HCT116 (cell line): ENCODE measurements around the gene BTBD2. TPM values are rescaled to one million over a fixed set of nuclear protein-coding genes. Genes with fewer than 3 reads are reported as not detected.

Experiments
- ATAC-seq: fragments of 200-7000 bp; cut with Tn5 transposase; 2 replicates; pipeline ENCODE4 v1.9.1; 2020; ENCODE audit warnings: mild to moderate bottlenecking, moderate library complexity
- BruUV-seq: library from RNA; stranded (reverse); fragments of 400-500 nt; replicated peaks from 2 replicates; lab custom pipeline; 2021; lab: Mats Ljungman, UMichigan
- CTCF ChIA-PET: fragments of 300-600 bp; sonication (Branson Sonifier 250); formaldehyde crosslinking; loops from one replicate; lab custom pipeline; 2021; ENCODE audit warnings: antibody characterized with exemption; lab: Charles Lee
- POLR2A ChIA-PET: fragments of 300-600, 350-600 bp; sonication (Branson Sonifier 250); formaldehyde crosslinking; loops from one replicate; lab custom pipeline; 2021; ENCODE audit warnings: antibody characterized with exemption; lab: Charles Lee
- RAD21 ChIA-PET, 2 experiments: fragments of 300-600 bp; sonication (Branson Sonifier 250); formaldehyde crosslinking; loops; one replicate each; lab custom pipeline; 2023; ENCODE audit warnings: low total read pairs in 2 of 2; ENCODE audit not compliant: uncharacterized antibody in 2 of 2, unreplicated experiment in 2 of 2, low non-redundant PET in 1 of 2; lab: Charles Lee
- DNase-seq: peaks from one replicate; pipeline ENCODE4 v3.0.0-alpha.2; 2010; ENCODE audit warnings: low read depth, low spot score
- H2AFZ ChIP-seq: fragments of 200-600 bp; shearing (Covaris generic), sonication (generic); 2 replicates; pipeline ENCODE4 v1.6.1; 2017; ENCODE audit warnings: low read depth, mixed run types, mixed read lengths, antibody characterized with exemption, low read length; ENCODE audit not compliant: poor library complexity, severe bottlenecking
- H3K27ac ChIP-seq: 2 replicates; pipeline ENCODE4 v1.5.1; 2012; ENCODE audit warnings: low read depth, low read length
- H3K27me3 ChIP-seq: fragments of 200-600 bp; sonication (generic); 2 replicates; pipeline ENCODE4 v1.6.1; 2016; ENCODE audit warnings: mixed run types, low read length, mixed read lengths; ENCODE audit not compliant: insufficient read depth
- H3K36me3 ChIP-seq, 2 experiments: fragments of 200-500 bp in 1 of 2; fragments of 200-600 bp in 1 of 2; sonication (Bioruptor generic) in 1 of 2; sonication (generic) in 1 of 2; 2 replicates each; pipeline versions ENCODE4 v1.5.1 to v1.6.1; 2014 to 2016; ENCODE audit warnings: low read length in 2 of 2, inconsistent platforms in 1 of 2, mixed read lengths in 1 of 2, mixed run types in 1 of 2; ENCODE audit not compliant: insufficient read depth in 2 of 2, control insufficient read depth in 1 of 2
- H3K4me1 ChIP-seq, 2 experiments: fragments of 200-600 bp in 1 of 2; sonication (generic) in 1 of 2; 2 replicates each; pipeline versions ENCODE4 v1.5.1 to v1.6.1; 2012 to 2017; ENCODE audit warnings: low read length in 2 of 2, inconsistent platforms in 1 of 2, mild to moderate bottlenecking in 1 of 2, mixed read lengths in 1 of 2, mixed run types in 1 of 2, moderate library complexity in 1 of 2; ENCODE audit not compliant: insufficient read depth in 2 of 2, control insufficient read depth in 1 of 2
- H3K4me2 ChIP-seq: fragments of 200-600 bp; sonication (generic); 2 replicates; pipeline ENCODE4 v1.6.1; 2017; ENCODE audit warnings: mixed run types, low read length, mixed read lengths
- H3K4me3 ChIP-seq, 2 experiments: fragments of 200-600 bp in 1 of 2; sonication (generic) in 1 of 2; replicated peaks in 1 of 2; 2 replicates each; pipeline ENCODE4 v1.5.1; 2011 to 2016; ENCODE audit warnings: low read length in 2 of 2, control low read depth in 1 of 2, low read depth in 1 of 2, mild to moderate bottlenecking in 1 of 2, mixed read lengths in 1 of 2, mixed run types in 1 of 2
- H3K79me2 ChIP-seq: fragments of 200-600 bp; sonication (generic); 2 replicates; pipeline ENCODE4 v1.6.1; 2017; ENCODE audit warnings: mild to moderate bottlenecking, mixed run types, low read length, moderate library complexity, mixed read lengths; ENCODE audit not compliant: insufficient read depth
- H3K9ac ChIP-seq: fragments of 200-600 bp; sonication (generic); 2 replicates; pipeline ENCODE4 v1.6.1; 2016; ENCODE audit warnings: low read length, mixed read lengths
- H3K9me2 ChIP-seq: fragments of 200-600 bp; sonication (generic), shearing (Covaris generic); 2 replicates; pipeline ENCODE4 v1.6.1; 2017; ENCODE audit warnings: mixed run types, mild to moderate bottlenecking, moderate library complexity; ENCODE audit not compliant: insufficient read depth
- H3K9me3 ChIP-seq, 2 experiments: fragments of 200-500 bp in 1 of 2; fragments of 200-600 bp in 1 of 2; sonication (Bioruptor generic) in 1 of 2; sonication (generic) in 1 of 2; 2 replicates each; pipeline ENCODE4 v1.6.1; 2014 to 2017; ENCODE audit warnings: low read length in 2 of 2, mixed read lengths in 2 of 2, inconsistent platforms in 1 of 2, low read depth in 1 of 2, mild to moderate bottlenecking in 1 of 2, mixed run types in 1 of 2, moderate library complexity in 1 of 2; ENCODE audit not compliant: control insufficient read depth in 1 of 2, insufficient read depth in 1 of 2
- H4K20me1 ChIP-seq: fragments of 200-600 bp; sonication (generic), shearing (Covaris generic); 2 replicates; pipeline ENCODE4 v1.6.1; 2017; ENCODE audit warnings: mixed run types, mild to moderate bottlenecking, moderate library complexity; ENCODE audit not compliant: insufficient read depth
- ATF3 ChIP-seq: IDR thresholded peaks from 2 replicates; pipeline ENCODE4 v1.6.1; 2012
- CEBPB ChIP-seq: IDR thresholded peaks from 2 replicates; pipeline ENCODE4 v1.6.1; 2012; ENCODE audit warnings: low read depth
- EGR1 ChIP-seq: IDR thresholded peaks from 2 replicates; pipeline ENCODE4 v1.6.1; 2012; ENCODE audit warnings: low read depth
- ELF1 ChIP-seq: IDR thresholded peaks from 2 replicates; pipeline ENCODE4 v1.6.1; 2012; ENCODE audit warnings: low read depth, borderline replicate concordance
- FOSL1 ChIP-seq: IDR thresholded peaks from 2 replicates; pipeline ENCODE4 v1.6.1; 2012; ENCODE audit warnings: low read depth
- JUND ChIP-seq: IDR thresholded peaks from 2 replicates; pipeline ENCODE4 v1.6.1; 2012
- MAX ChIP-seq: IDR thresholded peaks from 2 replicates; pipeline ENCODE4 v1.6.1; 2012
- POLR2A ChIP-seq: IDR thresholded peaks from 2 replicates; pipeline ENCODE4 v1.7.0; 2011; ENCODE audit warnings: borderline replicate concordance; ENCODE audit not compliant: insufficient read depth, insufficient read length; ENCODE audit errors: extremely low read depth
- SP1 ChIP-seq: IDR thresholded peaks from 2 replicates; pipeline ENCODE4 v1.6.1; 2012; ENCODE audit warnings: low read depth
- SRF ChIP-seq: IDR thresholded peaks from 2 replicates; pipeline ENCODE4 v1.6.1; 2012; ENCODE audit warnings: low read depth
- YY1 ChIP-seq: IDR thresholded peaks from 2 replicates; pipeline ENCODE4 v1.6.1; 2011; ENCODE audit warnings: low read length, low read depth, moderate library complexity, mild to moderate bottlenecking; ENCODE audit not compliant: insufficient replicate concordance; ENCODE audit errors: extremely low read depth
- intact Hi-C: fragments of 100-400 bp; cut with micrococcal nuclease; formaldehyde crosslinking; loops from 2 replicates; pipeline ENCODE4 v1.10.0; 2022
- total RNA-seq: library from RNA; stranded (reverse); gene quantifications from one replicate; pipeline ENCODE4 v1.2.1, GENCODE V29; 2021; ENCODE audit not compliant: unreplicated experiment

Gene BTBD2
- total RNA-seq, 1 experiment from 2014 or later = 112 TPM

GRCh38 chr19:2033115-2033824 is 17.8 kb upstream of the BTBD2 start:
- Histone ChIP-seq H3K27ac (peak overlapping the region; percentile 93), H3K9me3 (peaks cover 0 to 11% of the 10 kb centered on the region in 2 experiments; a peak in 1 of 4 replicates), H3K9me2 (no peaks in the 10 kb centered on the region), H3K4me3 (peak overlapping the region in 1 of 2 experiments; percentile 36; a peak in 2 of 4 replicates), H4K20me1 (no peaks in the 10 kb centered on the region), H3K27me3 (no peaks in the 10 kb centered on the region), H3K4me2 (peak overlapping the region; percentile 85), H3K9ac (peak overlapping the region; percentile 66), H3K36me3 (no peaks in the 10 kb centered on the region; a peak in 1 of 4 replicates), H3K4me1 (peaks cover 53 to 74% of the 10 kb centered on the region in 2 experiments), H2AFZ (no peak overlapping the region), H3K79me2 (no peaks in the 10 kb centered on the region)
- ChIA-PET RAD21 (interaction anchor here in 1 of 2 experiments (0.5 kb wide), 1 partner anchor 34 kb away, joined by 3 read pairs; no protein-coding TSS in a partner anchor), CTCF (interaction anchor here (1.1 to 1.4 kb wide), 2 partner anchors 9 to 37 kb away, joined by 4 to 5 read pairs; no protein-coding TSS in a partner anchor), POLR2A (interaction anchor here (1.6 to 2.3 kb wide), 4 partner anchors 8 to 28 kb away, joined by 5 to 14 read pairs (median 12); partner anchors contain the start of gene MKNK2)
- TF ChIP-seq FOSL1 = no peak
- TF ChIP-seq SRF = no peak
- TF ChIP-seq YY1 = no peak
- TF ChIP-seq SP1 = no peak
- no peak for TF ChIP-seq ATF3
- TF ChIP-seq CEBPB = no peak
- no peak for TF ChIP-seq EGR1
- no peak for TF ChIP-seq ELF1
- TF ChIP-seq MAX = no peak
- TF ChIP-seq JUND = no peak
- TF ChIP-seq POLR2A = no peak
- intact Hi-C loops = loop anchor here (5.0 kb wide), 1 partner anchor 119 kb away; the partner anchor contains the start of gene AP3D1
- no TSS peak for BruUV-seq
- no peak for DNase-seq
- no peak for ATAC-seq
